Measurements from ENCODE around the gene PLEKHA7.

GRCh38 chr11:16902781-16903378, 111.3 kb downstream of the PLEKHA7 start:
- TF ChIP-seq POLR2A (IDR thresholded peaks at IDR 0.05; ENCODE audit: control extremely low read depth in 1 of 2, low read depth in 2 of 2, low read length in 2 of 2) (no peak), CTCF (IDR thresholded peaks at IDR 0.05; ENCODE audit: control extremely low read depth in 1 of 3, insufficient read depth in 1 of 3, low read depth in 1 of 3, low read length in 3 of 3) (no peak), RBBP5 (IDR thresholded peaks at IDR 0.05; ENCODE audit: borderline replicate concordance, low read depth, low read length) (no peak), BRCA1 (IDR thresholded peaks at IDR 0.05; ENCODE audit: low read depth, low read length) (no peak), ZNF274 (IDR thresholded peaks at IDR 0.05; ENCODE audit: borderline replicate concordance, extremely low read depth, low read length) (no peak), CHD2 (IDR thresholded peaks at IDR 0.05; ENCODE audit: low read length) (no peak), SP1 (IDR thresholded peaks at IDR 0.05; ENCODE audit: low read depth, low read length) (no peak), ATF3 (IDR thresholded peaks at IDR 0.05; ENCODE audit: insufficient read depth, low read depth, low read length) (no peak)
